GM12878 (cell line): Measurements from ENCODE around the gene PAK6. TPM values are rescaled to one million over a fixed set of nuclear protein-coding genes. Genes with fewer than 3 reads are reported as not detected.

Experiments
- ATAC-seq: fragments of 200-7000 bp; cut with Tn5 transposase; 3 replicates; pipeline ENCODE4 v1.9.1; 2020; ENCODE audit warnings: mild to moderate bottlenecking, moderate library complexity
- BruUV-seq: library from RNA; stranded (reverse); fragments of 400-500 nt; replicated peaks from 2 replicates; lab custom pipeline; 2021; lab: Mats Ljungman, UMichigan
- CTCF ChIA-PET: fragments of 300-600 bp; sonication (Branson Sonifier 250); formaldehyde crosslinking; extraction: SDS; loops from one replicate; lab custom pipeline; 2021; ENCODE audit warnings: inconsistent platforms; lab: Yijun Ruan, JAX
- POLR2A ChIA-PET: fragments of 350-600 bp; formaldehyde crosslinking; extraction: SDS; loops from one replicate; lab custom pipeline; 2021; ENCODE audit warnings: inconsistent platforms; lab: Charles Lee
- RAD21 ChIA-PET: fragments of 300-600 bp; sonication (Branson Sonifier 250); formaldehyde crosslinking; loops from one replicate; lab custom pipeline; 2023; ENCODE audit warnings: antibody characterized with exemption; ENCODE audit not compliant: unreplicated experiment; lab: Charles Lee
- SMC1A ChIA-PET: fragments of 300-600 bp; sonication (Branson Sonifier 250); formaldehyde crosslinking; loops from one replicate; lab custom pipeline; 2023; ENCODE audit not compliant: unreplicated experiment, uncharacterized antibody; lab: Charles Lee
- DNase-seq: peaks from one replicate; pipeline ENCODE4 v3.0.0-alpha.2; 2011; ENCODE audit warnings: low read depth, low spot score
- FAIRE-seq: peaks from 3 replicates; lab custom pipeline; 2011; peaks lifted over from hg19 to GRCh38; lab: Jason Lieb, UNC
- H2AFZ ChIP-seq: 2 replicates; pipeline ENCODE4 v1.6.0; 2011; ENCODE audit warnings: low read depth, low read length, control low read depth; ENCODE audit not compliant: control insufficient read depth
- H3K27ac ChIP-seq: 2 replicates; pipeline ENCODE4 v1.5.1; 2011; ENCODE audit warnings: control low read depth; ENCODE audit not compliant: control insufficient read depth, insufficient read depth
- H3K27me3 ChIP-seq, 2 experiments: replicated peaks in 1 of 2; 2 replicates each; pipeline versions ENCODE4 v1.6.0 to v1.6.1; 2011; ENCODE audit warnings: low read length in 1 of 2; ENCODE audit not compliant: control insufficient read depth in 2 of 2, insufficient read depth in 2 of 2
- H3K36me3 ChIP-seq, 2 experiments: 2 replicates each; pipeline ENCODE4 v1.5.1; 2011; ENCODE audit warnings: low read length in 1 of 2; ENCODE audit not compliant: control insufficient read depth in 2 of 2, insufficient read depth in 2 of 2
- H3K4me1 ChIP-seq: 2 replicates; pipeline ENCODE4 v1.6.1; 2011; ENCODE audit warnings: mild to moderate bottlenecking, low read length, moderate library complexity, mixed read lengths; ENCODE audit not compliant: control insufficient read depth, insufficient read depth
- H3K4me2 ChIP-seq: 2 replicates; pipeline ENCODE4 v1.6.0; 2011; ENCODE audit warnings: control low read depth; ENCODE audit not compliant: control insufficient read depth, insufficient read depth
- H3K4me3 ChIP-seq: fragments of 200-600 bp; sonication (generic); 2 replicates; pipeline ENCODE4 v1.5.1; 2016
- H3K79me2 ChIP-seq: 2 replicates; pipeline ENCODE4 v1.6.0; 2011; ENCODE audit warnings: low read length; ENCODE audit not compliant: control insufficient read depth, insufficient read depth
- H3K9ac ChIP-seq: 2 replicates; pipeline ENCODE4 v1.8.0; 2011; ENCODE audit warnings: low read length, control low read depth, mixed read lengths; ENCODE audit not compliant: control insufficient read depth, insufficient read depth
- H3K9me3 ChIP-seq: replicated peaks from 3 replicates; pipeline ENCODE4 v1.5.1; 2011; ENCODE audit warnings: mild to moderate bottlenecking, low read length; ENCODE audit not compliant: control insufficient read depth, insufficient read depth
- H4K20me1 ChIP-seq: 2 replicates; pipeline ENCODE4 v1.6.0; 2011; ENCODE audit not compliant: control insufficient read depth, insufficient read depth
- BACH1 ChIP-seq: fragments of 450-650 bp; IDR thresholded peaks from 2 replicates; pipeline ENCODE4 v1.6.1; 2017; ENCODE audit warnings: mild to moderate bottlenecking, borderline replicate concordance
- BHLHE40 ChIP-seq, 2 experiments: fragments of 450-650 bp in 1 of 2; IDR thresholded peaks; 2 replicates each; pipeline ENCODE4 v1.6.1; 2011 to 2017; ENCODE audit warnings: low read depth in 2 of 2, borderline replicate concordance in 1 of 2, improper control_type of control experiment in 1 of 2, low read length in 1 of 2, mild to moderate bottlenecking in 1 of 2
- CBFB ChIP-seq: IDR thresholded peaks from 2 replicates; pipeline ENCODE4 v1.6.1; 2016; ENCODE audit warnings: antibody characterized with exemption, low read depth
- CHD4 ChIP-seq: fragments of 200-600 bp; sonication (generic); IDR thresholded peaks from 2 replicates; pipeline ENCODE4 v1.6.1; 2016; ENCODE audit warnings: mild to moderate bottlenecking
- CREB1 ChIP-seq: IDR thresholded peaks from 2 replicates; pipeline ENCODE4 v1.6.1; 2012; ENCODE audit warnings: low read depth, mild to moderate bottlenecking, inconsistent platforms
- CUX1 ChIP-seq: IDR thresholded peaks from 2 replicates; pipeline ENCODE4 v1.6.1; 2012; ENCODE audit warnings: improper control_type of control experiment, low read depth, low read length; ENCODE audit not compliant: insufficient replicate concordance
- EED ChIP-seq: sonication (generic); IDR thresholded peaks from 2 replicates; pipeline ENCODE4 v1.6.1; 2016; ENCODE audit warnings: antibody characterized with exemption, low read depth
- HDAC2 ChIP-seq: fragments of 200-600 bp; sonication (generic); IDR thresholded peaks from 2 replicates; pipeline ENCODE4 v1.6.1; 2017
- MEF2A ChIP-seq: IDR thresholded peaks from 2 replicates; pipeline ENCODE4 v1.6.1; 2011; ENCODE audit warnings: low read depth, mild to moderate bottlenecking, low read length, moderate library complexity; ENCODE audit not compliant: insufficient read depth
- MEF2B ChIP-seq: fragments of 450-650 bp; IDR thresholded peaks from 2 replicates; pipeline ENCODE4 v1.6.1; 2018; ENCODE audit warnings: mild to moderate bottlenecking, moderate library complexity; ENCODE audit not compliant: partially characterized antibody, poor library complexity, severe bottlenecking
- NBN ChIP-seq: fragments of 450-650 bp; IDR thresholded peaks from 2 replicates; pipeline ENCODE4 v1.6.1; 2016
- PAX5 ChIP-seq: IDR thresholded peaks from 2 replicates; pipeline ENCODE4 v1.6.1; 2011; ENCODE audit warnings: low read depth, low read length, borderline replicate concordance
- PAX8 ChIP-seq: fragments of 450-650 bp; IDR thresholded peaks from 2 replicates; pipeline ENCODE4 v1.6.1; 2017; ENCODE audit warnings: mild to moderate bottlenecking, moderate library complexity
- SMC3 ChIP-seq: IDR thresholded peaks from 2 replicates; pipeline ENCODE4 v1.6.1; 2011; ENCODE audit warnings: low read length, improper control_type of control experiment, borderline replicate concordance
- SP1 ChIP-seq: IDR thresholded peaks from one replicate; pipeline ENCODE4 v1.6.1; 2011; ENCODE audit warnings: low read depth, low read length
- SPI1 ChIP-seq: IDR thresholded peaks from 2 replicates; pipeline ENCODE4 v1.6.1; 2011; ENCODE audit warnings: low read depth, mild to moderate bottlenecking, low read length, moderate library complexity, borderline replicate concordance; ENCODE audit not compliant: insufficient read depth
- SREBF2 ChIP-seq: IDR thresholded peaks from 2 replicates; pipeline ENCODE4 v1.6.1; 2012; ENCODE audit warnings: mild to moderate bottlenecking, low read length
- WGBS: methylation state at CpG from one replicate; pipeline ENCODE4 v1.1.6; 2016; ENCODE audit warnings: low lambda C conversion rate; ENCODE audit not compliant: insufficient replicate concordance, insufficient coverage; ENCODE audit errors: missing lambda C conversion rate; 5-methylcytosine and 5-hydroxymethylcytosine counted together
- in situ Hi-C: fragments of 300-500 bp; cut with MboI; formaldehyde crosslinking; loops from 9 replicates; pipeline ENCODE4 v1.14.3; 2018; ENCODE audit warnings: mixed read lengths
- intact Hi-C: fragments of 100-400 bp; cut with micrococcal nuclease; formaldehyde crosslinking; loops from one replicate; pipeline ENCODE4 v1.14.2; 2022; ENCODE audit not compliant: unreplicated experiment
- polyA plus RNA-seq, 11 experiments: library from polyadenylated mRNA; depleted of rRNA in 4 of 11; unstranded in 6 of 11; stranded (reverse) in 5 of 11; fragments of >200 nt; fragmentation: Nextera tagmentation in 4 of 11; fragmentation: Illumina TruSeq in 1 of 11; extraction: Ambion mirVana in 4 of 11; extraction: Trizol in 1 of 11; gene quantifications; 1 replicate in 1 of 11; 2 replicates in 10 of 11; pipeline versions ENCODE4 v1.2.1 to v1.2.3, GENCODE V29; 2011 to 2016; ENCODE audit warnings: inconsistent platforms in 2 of 11, missing spikeins in 2 of 11, low read depth in 1 of 11
- total RNA-seq, 4 experiments: library from RNA; depleted of rRNA in 3 of 4; stranded (reverse); fragments of >200 nt in 3 of 4; fragmentation: Illumina TruSeq in 1 of 4; extraction: Trizol in 1 of 4; gene quantifications; 2 replicates each; pipeline versions ENCODE4 v1.2.1 to v1.2.3, GENCODE V29; 2013 to 2021
- TF ChIP-seq, protein P1 (sequence below): fragments of 450-650 bp; IDR thresholded peaks from 2 replicates; pipeline ENCODE4 v1.6.1; 2016; ENCODE audit warnings: mild to moderate bottlenecking

PAK6 gene
- total and polyA plus RNA-seq, 10 of the 15 experiments (the other 5 are each of a cell fraction or from before 2014, with no cell fraction given) = 0.07 to 0.92 (median 0.31) TPM; not detected in 2

GRCh38 chr15:40295877-40296560, 57.2 kb downstream of the PAK6 start:
- FAIRE-seq (no peak), ATAC-seq (no peak; the same call in 2 of the 3 replicates), DNase-seq (no peak)
- Histone ChIP-seq H3K9me3 (no peaks in the 10 kb centered on the region; the same call in 2 of the 3 replicates), H3K4me2 (no peak overlapping the region), H3K36me3 (no peaks in the 10 kb centered on the region), H3K4me1 (no peaks in the 10 kb centered on the region), H3K9ac (no peak overlapping the region), H3K27me3 (no peaks in the 10 kb centered on the region; a peak in 2 of 4 replicates), H3K79me2 (no peaks in the 10 kb centered on the region), H3K27ac (no peak overlapping the region), H3K4me3 (no peak overlapping the region), H4K20me1 (no peaks in the 10 kb centered on the region), H2AFZ (no peak overlapping the region)
- ChIA-PET CTCF (no interaction called here), POLR2A (no interaction called here), SMC1A (no interaction called here), RAD21 (interaction anchor here (0.6 kb wide), 1 partner anchor 43 kb away, joined by 4 read pairs; no protein-coding TSS in a partner anchor)
- TF ChIP-seq CHD4 = no peak
- TF ChIP-seq HDAC2 = no peak
- no peak for TF ChIP-seq SPI1
- no peak for TF ChIP-seq MEF2B
- TF ChIP-seq BHLHE40 (IDR thresholded peaks at IDR 0.05; ENCODE audit: borderline replicate concordance in 1 of 2, low read depth in 2 of 2, low read length in 1 of 2) = no peak
- TF ChIP-seq EED = no peak
- TF ChIP-seq SP1 = no peak
- TF ChIP-seq CREB1 = no peak
- TF ChIP-seq PAX5 = no peak
- no peak for TF ChIP-seq MEF2A
- TF ChIP-seq CBFB = no peak
- TF ChIP-seq, protein P1, sequence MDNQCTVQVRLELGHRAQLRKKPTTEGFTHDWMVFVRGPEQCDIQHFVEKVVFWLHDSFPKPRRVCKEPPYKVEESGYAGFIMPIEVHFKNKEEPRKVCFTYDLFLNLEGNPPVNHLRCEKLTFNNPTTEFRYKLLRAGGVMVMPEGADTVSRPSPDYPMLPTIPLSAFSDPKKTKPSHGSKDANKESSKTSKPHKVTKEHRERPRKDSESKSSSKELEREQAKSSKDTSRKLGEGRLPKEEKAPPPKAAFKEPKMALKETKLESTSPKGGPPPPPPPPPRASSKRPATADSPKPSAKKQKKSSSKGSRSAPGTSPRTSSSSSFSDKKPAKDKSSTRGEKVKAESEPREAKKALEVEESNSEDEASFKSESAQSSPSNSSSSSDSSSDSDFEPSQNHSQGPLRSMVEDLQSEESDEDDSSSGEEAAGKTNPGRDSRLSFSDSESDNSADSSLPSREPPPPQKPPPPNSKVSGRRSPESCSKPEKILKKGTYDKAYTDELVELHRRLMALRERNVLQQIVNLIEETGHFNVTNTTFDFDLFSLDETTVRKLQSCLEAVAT = no peak
- no peak for TF ChIP-seq PAX8
- TF ChIP-seq NBN = no peak
- TF ChIP-seq SMC3 = no peak
- no peak for TF ChIP-seq BACH1
- no peak for TF ChIP-seq CUX1
- TF ChIP-seq SREBF2 = no peak
- intact Hi-C loops = no loop called here
- in situ Hi-C loops = no loop called here
- BruUV-seq = no TSS peak
- WGBS = 46% methylated on average over 12 of the region's 12 CpGs
